Activated CD8-positive, alpha-beta memory T cell treated with anti-CD3 and anti-CD28 coated beads for 36 hours (primary cell): Measurements from ENCODE around the gene ADGRD1. TPM values are rescaled to one million over a fixed set of nuclear protein-coding genes. Genes with fewer than 3 reads are reported as not detected.

ENCODE experiments used
- CTCF ChIA-PET: fragments of 350-600 bp; sonication (Branson Sonifier 250); formaldehyde crosslinking; loops from one replicate; lab custom pipeline; 2021; ENCODE audit warnings: antibody characterized with exemption; lab: Charles Lee
- POLR2A ChIA-PET: fragments of 350-600 bp; sonication (Branson Sonifier 250); formaldehyde crosslinking; loops from one replicate; lab custom pipeline; 2021; ENCODE audit warnings: antibody characterized with exemption; lab: Charles Lee
- total RNA-seq, 2 experiments: library from RNA; stranded (reverse); gene quantifications; one replicate each; pipeline ENCODE4 v1.2.3, GENCODE V29; 2021

Gene ADGRD1
- total RNA-seq, 2 experiments from 2014 or later = 0.57 to 0.78 TPM

DNA sequence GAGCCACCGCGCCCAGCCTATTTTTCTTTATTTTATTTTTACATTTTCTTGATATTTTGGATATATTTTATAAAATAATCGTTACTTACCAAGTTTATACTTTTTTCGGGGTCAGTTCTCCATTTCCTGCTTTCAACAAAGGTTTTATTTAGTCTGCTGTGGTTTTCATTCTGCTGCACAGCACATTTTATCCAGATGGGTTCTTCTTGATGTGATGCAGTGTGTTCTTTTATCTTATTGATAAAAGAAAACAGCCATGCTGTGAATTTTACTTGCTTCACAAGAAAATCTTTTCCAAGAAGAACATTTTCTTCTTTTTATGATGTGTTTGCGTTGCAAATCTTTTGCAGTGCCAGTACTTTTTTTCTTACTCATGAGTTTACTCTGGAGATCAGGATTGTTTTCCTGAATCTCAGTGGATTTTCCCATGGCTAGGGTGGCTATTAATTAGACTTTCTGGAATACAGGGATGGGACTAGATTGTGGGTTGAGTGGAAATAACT, 192.5 kb downstream of the ADGRD1 start:
- POLR2A ChIA-PET = no interaction called here
- CTCF ChIA-PET = no interaction called here

- ChIA-PET CTCF (no interaction called here), POLR2A (no interaction called here)
Measured at GRCh38 chr12:131147293-131147692, 193.6 kb downstream of the ADGRD1 start.

DNA sequence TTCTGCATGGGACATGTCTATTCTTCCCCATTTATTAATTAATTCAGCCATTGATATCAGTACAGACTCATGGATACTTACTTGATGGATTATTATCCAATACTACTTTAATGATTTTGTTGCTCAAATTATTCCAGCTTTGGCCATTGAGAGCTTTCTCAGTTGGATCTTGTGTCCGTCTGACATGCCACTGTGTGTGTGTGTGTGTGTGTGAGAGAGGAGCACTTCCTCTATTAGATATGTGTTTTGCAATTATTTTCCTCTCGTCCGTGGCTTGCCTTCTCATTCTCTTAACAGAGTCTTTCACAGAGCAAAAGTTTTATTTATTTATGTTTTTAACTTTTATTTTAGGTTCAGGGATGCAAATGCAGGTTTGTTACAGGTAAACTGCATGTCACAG, 194.2 kb downstream of the ADGRD1 start:
- CTCF ChIA-PET = no interaction called here

DNA sequence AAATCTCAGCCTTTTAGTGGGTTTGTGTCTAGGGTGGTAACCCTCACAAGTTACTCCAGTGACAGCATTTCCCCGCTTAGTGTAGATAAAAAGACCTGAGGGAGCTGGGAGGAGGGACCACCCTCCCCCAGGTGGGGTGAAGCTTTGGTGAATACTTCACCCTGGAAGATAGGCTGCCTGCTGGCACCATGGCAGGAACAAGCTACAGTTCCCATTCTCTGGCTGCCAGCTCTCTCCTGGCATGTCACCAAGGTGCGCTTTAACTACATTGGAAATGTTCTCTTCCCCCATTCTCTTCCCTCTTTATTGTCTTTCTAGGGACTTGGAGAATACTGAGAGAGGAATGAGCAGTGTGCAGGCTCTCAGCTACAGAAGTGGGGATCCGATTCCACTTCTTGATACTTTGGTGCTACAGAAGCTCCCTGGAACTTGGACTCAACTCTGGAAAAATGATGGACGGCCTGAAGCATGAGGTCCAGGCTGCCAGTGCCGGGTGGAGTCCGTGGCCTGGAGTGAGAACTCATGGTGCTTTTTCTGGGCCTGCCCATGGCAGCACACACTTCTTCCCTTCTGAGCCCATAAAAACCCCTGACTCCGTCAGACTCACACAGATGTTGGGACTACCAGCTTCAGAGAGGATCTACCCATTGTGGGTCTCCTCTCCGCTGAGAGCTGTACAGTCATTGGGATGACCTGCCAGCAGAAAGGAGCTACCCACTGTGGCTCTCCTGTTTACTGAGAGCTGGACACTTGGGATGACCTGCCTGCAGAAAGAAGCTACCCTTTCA, 198.0 kb downstream of the ADGRD1 start:
- ChIA-PET POLR2A (no interaction called here), CTCF (no interaction called here)

More for the DNA sequence above, 194.2 kb downstream of the ADGRD1 start:
- POLR2A ChIA-PET = no interaction called here

GRCh38 chr12:131152587-131152986, 198.9 kb downstream of the ADGRD1 start:
- ChIA-PET POLR2A (no interaction called here), CTCF (no interaction called here)

DNA sequence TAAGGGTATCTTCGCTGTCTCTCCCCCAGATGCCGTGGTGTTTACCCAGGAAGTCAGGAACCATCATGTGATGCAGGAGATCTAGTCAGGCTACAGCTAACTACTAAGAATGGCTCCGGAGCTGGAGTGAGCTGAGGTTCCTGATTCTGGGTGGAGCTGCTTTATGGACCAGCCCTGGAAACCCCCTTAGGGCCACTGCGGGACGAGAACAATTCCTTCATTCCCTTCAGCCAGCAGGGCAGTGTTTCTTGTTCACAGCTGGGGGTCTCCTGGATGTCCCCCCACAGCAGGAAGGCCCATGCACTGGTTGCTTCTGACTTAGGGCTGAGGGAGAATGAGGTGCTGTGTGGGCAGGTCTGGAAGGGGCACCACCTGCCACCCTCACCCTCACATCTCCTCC, 199.3 kb downstream of the ADGRD1 start:
- CTCF ChIA-PET = no interaction called here
- POLR2A ChIA-PET = no interaction called here

DNA sequence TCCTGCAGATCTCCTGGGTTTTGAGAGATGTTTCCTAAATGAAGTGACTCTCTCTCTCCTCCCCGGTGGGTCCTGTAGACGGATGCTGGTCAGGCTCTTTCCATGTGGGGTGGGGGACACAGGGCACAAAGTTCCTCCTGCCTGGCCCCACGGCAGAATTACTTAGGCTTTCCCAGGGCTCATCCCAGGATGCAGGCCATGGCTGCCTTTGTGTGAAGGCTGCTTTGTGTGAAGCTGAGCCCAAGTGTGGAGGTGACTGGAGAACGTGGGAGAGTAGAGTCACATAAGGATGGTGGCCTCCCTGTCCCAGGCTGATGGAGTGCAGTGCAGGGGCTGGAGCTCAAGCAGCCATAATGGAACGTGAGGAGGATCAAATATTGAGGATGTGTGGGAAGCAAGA, 200.2 kb downstream of the ADGRD1 start:
- CTCF ChIA-PET = no interaction called here
- POLR2A ChIA-PET = no interaction called here

DNA sequence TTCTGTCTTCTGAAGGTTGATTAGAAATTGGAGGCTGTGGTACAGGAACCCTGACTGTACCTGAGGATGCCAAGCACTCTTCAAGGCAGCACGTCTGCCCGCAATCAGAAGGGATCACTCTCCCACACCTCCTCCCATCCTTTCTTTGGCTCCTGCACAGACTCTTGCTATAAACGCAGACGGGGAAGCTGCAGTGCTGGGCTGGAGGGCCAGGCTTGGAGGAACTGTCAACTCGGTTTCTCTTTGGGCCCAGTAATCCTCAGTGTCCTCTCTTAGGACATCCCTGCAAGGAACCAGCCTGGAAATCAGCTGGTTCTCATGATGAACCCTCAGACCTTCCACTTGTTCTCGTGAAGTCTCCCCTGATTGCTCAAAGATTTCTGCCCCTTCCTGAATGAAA, 201.4 kb downstream of the ADGRD1 start:
- ChIA-PET CTCF (no interaction called here), POLR2A (no interaction called here)

DNA sequence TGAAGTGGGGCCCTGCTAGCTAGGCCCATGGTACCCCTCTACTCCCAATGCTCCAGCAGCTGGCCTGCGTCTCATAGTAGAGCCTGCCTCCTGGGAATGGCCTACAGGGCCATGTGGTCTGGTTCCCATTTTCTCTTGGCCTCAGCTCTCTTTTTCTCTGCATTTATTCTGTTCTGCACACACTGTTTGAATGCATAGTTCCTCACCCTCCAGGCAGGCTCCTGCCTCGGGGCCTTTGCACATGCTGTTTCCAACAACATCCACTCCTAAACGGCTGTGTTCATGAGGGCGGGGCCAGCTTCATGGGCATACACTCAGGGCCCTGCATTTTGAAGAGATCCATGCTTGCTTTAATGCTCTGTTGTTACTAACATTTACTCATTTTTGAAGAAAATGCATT, 204.0 kb downstream of the ADGRD1 start:
- ChIA-PET CTCF (no interaction called here), POLR2A (no interaction called here)

- ChIA-PET CTCF (no interaction called here), POLR2A (no interaction called here)
Measured at GRCh38 chr12:131159660-131160059, 206.0 kb downstream of the ADGRD1 start.

- ChIA-PET POLR2A (no interaction called here), CTCF (no interaction called here)
Measured at GRCh38 chr12:131162113-131162512, 208.4 kb downstream of the ADGRD1 start.

DNA sequence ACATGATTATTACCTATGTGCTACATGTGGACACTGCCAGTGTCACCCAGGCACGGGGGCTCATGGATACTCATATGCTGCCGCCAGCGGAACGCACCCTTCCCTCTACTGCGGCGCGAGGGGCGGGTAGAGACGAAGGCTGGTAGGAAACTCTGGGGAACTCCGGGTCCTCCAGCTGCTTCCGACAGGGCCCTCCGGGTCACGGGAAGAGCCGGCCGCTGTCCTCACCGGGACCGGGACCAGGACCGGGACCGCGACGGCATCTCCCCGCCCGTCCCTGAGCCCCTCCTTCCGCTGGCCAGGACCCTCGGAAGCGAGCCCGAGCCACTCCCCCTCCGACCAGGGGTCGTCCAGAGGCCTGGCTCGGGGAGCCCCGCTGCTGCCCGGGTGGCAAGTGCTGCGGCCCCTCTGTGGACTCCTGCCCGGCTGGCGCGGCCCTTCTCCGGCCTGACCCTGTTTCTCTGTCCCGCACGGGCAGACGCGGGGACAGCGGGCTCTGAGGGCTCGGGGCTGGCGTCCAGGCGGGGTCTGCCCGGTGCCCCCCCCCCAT, 209.6 kb downstream of the ADGRD1 start:
- POLR2A ChIA-PET = no interaction called here
- CTCF ChIA-PET = no interaction called here

- POLR2A ChIA-PET = no interaction called here
Measured at GRCh38 chr12:131164096-131164872, 210.6 kb downstream of the ADGRD1 start.

DNA sequence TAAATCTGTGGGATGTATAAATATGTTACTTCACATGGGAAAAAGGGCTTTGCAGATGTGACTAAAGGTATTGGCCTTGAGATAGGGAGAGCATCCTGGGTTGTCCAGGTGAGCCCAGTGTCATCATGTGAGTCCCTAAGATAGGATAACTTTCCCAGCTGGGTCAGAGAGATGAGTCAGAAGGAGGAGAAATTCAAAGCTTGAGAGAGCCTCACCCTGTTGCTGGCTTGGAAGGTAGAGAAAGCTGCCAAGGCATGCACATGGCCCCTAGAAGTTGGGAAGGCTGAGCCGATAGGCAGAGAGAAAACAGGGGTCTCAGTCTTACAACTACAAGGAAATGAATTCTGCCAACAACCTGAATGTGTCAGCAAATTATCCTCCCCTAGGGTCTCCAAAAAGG, 213.0 kb downstream of the ADGRD1 start:
- ChIA-PET CTCF (no interaction called here), POLR2A (no interaction called here)

More at GRCh38 chr12:131164096-131164872, 210.6 kb downstream of the ADGRD1 start:
- CTCF ChIA-PET = no interaction called here

DNA sequence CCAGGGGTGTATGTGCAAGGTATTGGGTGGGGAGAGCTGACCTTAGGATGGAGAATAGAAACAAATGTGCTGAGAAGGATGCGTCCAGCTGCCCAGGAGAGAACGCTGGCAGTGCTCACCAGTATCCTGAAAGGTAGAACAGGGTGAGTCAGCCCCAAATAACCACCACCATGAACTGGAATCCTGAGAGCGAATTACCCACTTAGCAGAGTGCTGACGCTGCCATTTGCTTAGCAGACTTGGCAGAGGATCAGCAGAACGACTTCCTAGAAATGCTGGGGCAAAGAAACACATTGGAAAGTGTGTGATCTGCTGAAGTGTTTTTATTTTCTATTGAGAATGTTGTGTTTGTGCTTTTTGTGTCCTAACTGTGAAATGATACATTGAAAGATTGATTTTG, 213.6 kb downstream of the ADGRD1 start:
- POLR2A ChIA-PET = no interaction called here
- CTCF ChIA-PET = no interaction called here

GRCh38 chr12:131171029-131171428, 217.3 kb downstream of the ADGRD1 start:
- ChIA-PET CTCF (no interaction called here), POLR2A (no interaction called here)

DNA sequence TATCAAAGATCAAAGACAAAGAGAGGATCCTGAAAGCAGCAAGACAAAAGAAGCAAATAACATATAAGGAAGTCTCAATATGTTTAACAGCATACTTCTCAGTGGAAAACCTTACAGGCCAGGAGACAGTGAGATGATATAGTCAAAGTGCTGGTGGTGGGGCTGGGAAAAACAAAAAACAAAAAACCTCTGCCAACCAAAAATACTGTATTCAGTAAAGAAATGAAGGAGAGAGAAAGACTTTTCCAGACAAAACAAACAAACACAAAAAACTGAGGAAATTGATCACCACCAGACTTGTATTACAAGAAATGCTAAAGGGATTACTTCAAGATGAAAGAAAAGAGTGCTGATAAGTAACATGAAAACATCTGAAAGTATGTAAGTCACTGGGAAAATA, 221.2 kb downstream of the ADGRD1 start:
- ChIA-PET POLR2A (no interaction called here), CTCF (no interaction called here)

DNA sequence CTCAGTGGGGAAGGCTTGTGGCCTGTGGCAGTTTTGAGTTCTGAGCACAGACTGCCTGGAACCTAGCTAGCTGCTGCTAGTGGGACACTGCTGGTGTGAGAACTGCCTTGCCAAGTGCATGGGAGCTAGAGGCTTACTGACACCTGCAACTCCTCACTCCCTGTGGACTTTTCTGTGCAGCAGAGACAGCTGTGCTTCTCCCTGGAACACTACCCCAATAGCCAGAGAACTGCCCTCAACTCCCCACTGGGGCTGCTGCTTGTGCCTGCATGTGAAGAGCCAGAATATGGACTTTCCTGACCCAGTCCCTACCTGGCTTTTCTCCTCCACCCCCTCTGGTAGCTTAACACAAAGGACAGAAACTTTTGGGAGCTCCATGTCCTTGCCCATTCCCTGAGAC, 222.6 kb downstream of the ADGRD1 start:
- CTCF ChIA-PET = no interaction called here
- POLR2A ChIA-PET = no interaction called here

DNA sequence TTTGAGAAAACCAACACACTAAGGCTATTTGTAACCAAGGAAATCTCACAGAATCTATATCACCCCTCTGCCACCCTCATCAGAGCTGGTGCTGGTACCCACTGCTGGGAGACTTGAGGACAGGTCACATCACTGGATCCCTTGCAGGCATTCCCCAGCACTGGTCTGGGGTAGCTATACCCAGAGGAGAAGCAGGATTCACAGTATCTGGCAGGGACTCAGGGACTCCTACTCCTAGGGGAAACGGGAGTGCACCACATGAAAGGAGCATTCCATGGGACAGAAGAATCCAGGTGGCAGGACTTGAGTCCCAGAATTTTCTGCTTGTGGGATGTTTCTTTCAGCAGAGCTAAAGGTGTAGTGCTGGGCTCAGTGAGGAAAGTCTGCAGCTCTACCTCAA, 223.2 kb downstream of the ADGRD1 start:
- ChIA-PET CTCF (no interaction called here), POLR2A (no interaction called here)

- POLR2A ChIA-PET = no interaction called here
- CTCF ChIA-PET = no interaction called here
Measured at GRCh38 chr12:131177599-131177998, 223.9 kb downstream of the ADGRD1 start.

GRCh38 chr12:131187602-131188001, 233.9 kb downstream of the ADGRD1 start:
- ChIA-PET POLR2A (no interaction called here), CTCF (no interaction called here)
